Stimulated activated CD8-positive, alpha-beta memory T cell treated with anti-CD3 and anti-CD28 coated beads, Interleukin-4, amount 100 ng/mL, for 48 hours (primary cell): ENCODE measurements around the gene NEK1.

Experiments
- DNase-seq: peaks from one replicate; pipeline ENCODE4 v3.0.0-alpha.2; 2020

Gene NEK1

GRCh38 chr4:169361756-169362155, 250.6 kb downstream of the NEK1 start:
- DNase-seq: no peak

- DNase-seq: no peak
These were observed 252.4 kb downstream of the NEK1 start for GRCh38 chr4:169359961-169360360.

GRCh38 chr4:169352360-169352759, 260.0 kb downstream of the NEK1 start:
- DNase-seq: no peak

- DNase-seq: no peak
These were observed 260.5 kb downstream of the NEK1 start for GRCh38 chr4:169351872-169352271.

- DNase-seq: no peak
These were observed 263.8 kb downstream of the NEK1 start for GRCh38 chr4:169348541-169348940.

GRCh38 chr4:169346840-169347239, 265.5 kb downstream of the NEK1 start:
- DNase-seq: no peak

GRCh38 chr4:169345316-169345721, 267.1 kb downstream of the NEK1 start:
- DNase-seq: no peak
